IMR-90 (cell line): ENCODE data around the gene ENHO. TPM values are rescaled to one million over a fixed set of nuclear protein-coding genes. Genes with fewer than 3 reads are reported as not detected.

Experiments
- ATAC-seq: fragments of 200-7000 bp; cut with Tn5 transposase; 2 replicates; pipeline ENCODE4 v1.9.1; 2020; ENCODE audit warnings: low read depth, mild to moderate bottlenecking, moderate library complexity
- BruUV-seq: library from RNA; stranded (reverse); fragments of 400-500 nt; replicated peaks from 2 replicates; lab custom pipeline; 2021; lab: Mats Ljungman, UMichigan
- CTCF ChIA-PET: fragments of 300-600 bp; formaldehyde crosslinking; extraction: SDS; loops from one replicate; lab custom pipeline; 2021; ENCODE audit warnings: antibody characterized with exemption; lab: Yijun Ruan, JAX
- POLR2A ChIA-PET: fragments of 300-600 bp; sonication (Branson Sonifier 250); formaldehyde crosslinking; loops from one replicate; lab custom pipeline; 2022; ENCODE audit warnings: antibody characterized with exemption; ENCODE audit not compliant: unreplicated experiment; lab: Charles Lee
- DNase-seq: peaks from one replicate; pipeline ENCODE4 v3.0.0; 2013
- H2AFZ ChIP-seq: replicated peaks from 2 replicates; pipeline ENCODE3; 2013; ENCODE audit warnings: low read length, mild to moderate bottlenecking; ENCODE audit not compliant: poor library complexity
- H2AK5ac ChIP-seq: 2 replicates; pipeline ENCODE4 v1.6.1; 2013; ENCODE audit warnings: low read depth, low read length, inconsistent platforms
- H2AK9ac ChIP-seq: replicated peaks from 2 replicates; pipeline ENCODE3; 2013; ENCODE audit warnings: mild to moderate bottlenecking, low read depth, low read length, moderate library complexity; ENCODE audit not compliant: poor library complexity
- H2BK120ac ChIP-seq: 2 replicates; pipeline ENCODE4 v1.6.1; 2013; ENCODE audit warnings: low read depth, low read length, inconsistent platforms
- H2BK15ac ChIP-seq: 3 replicates; pipeline ENCODE4 v1.6.1; 2013; ENCODE audit warnings: low read depth, low read length, inconsistent platforms
- H2BK20ac ChIP-seq: 2 replicates; pipeline ENCODE4 v1.6.1; 2013; ENCODE audit warnings: low read depth, mild to moderate bottlenecking, inconsistent platforms, low read length, moderate library complexity
- H2BK5ac ChIP-seq: 2 replicates; pipeline ENCODE4 v1.6.1; 2013; ENCODE audit warnings: mild to moderate bottlenecking, low read depth, low read length, inconsistent platforms; ENCODE audit not compliant: poor library complexity, severe bottlenecking
- H3K14ac ChIP-seq: replicated peaks from 2 replicates; pipeline ENCODE4 v1.6.1; 2013; ENCODE audit warnings: low read depth, low read length, inconsistent platforms
- H3K18ac ChIP-seq: 2 replicates; pipeline ENCODE4 v1.6.1; 2013; ENCODE audit warnings: low read depth, low read length, control low read depth
- H3K23ac ChIP-seq: 2 replicates; pipeline ENCODE4 v1.6.1; 2013; ENCODE audit warnings: low read depth, low read length, inconsistent platforms
- H3K27ac ChIP-seq: 2 replicates; pipeline ENCODE4 v1.5.1; 2013; ENCODE audit warnings: mild to moderate bottlenecking, control low read depth, low read length; ENCODE audit not compliant: insufficient read depth
- H3K27me3 ChIP-seq: 2 replicates; pipeline ENCODE4 v1.6.1; 2013; ENCODE audit warnings: low read length; ENCODE audit not compliant: control insufficient read depth, insufficient read depth
- H3K36me3 ChIP-seq: 2 replicates; pipeline ENCODE4 v1.6.1; 2013; ENCODE audit warnings: low read length, mixed read lengths; ENCODE audit not compliant: control insufficient read depth, insufficient read depth
- H3K4ac ChIP-seq: 2 replicates; pipeline ENCODE4 v1.6.1; 2013; ENCODE audit warnings: low read depth, low read length, inconsistent platforms
- H3K4me1 ChIP-seq: 2 replicates; pipeline ENCODE4 v1.6.1; 2013; ENCODE audit warnings: low read length, mixed read lengths; ENCODE audit not compliant: control insufficient read depth, insufficient read depth
- H3K4me2 ChIP-seq: 2 replicates; pipeline ENCODE4 v1.6.1; 2013; ENCODE audit warnings: low read depth, mild to moderate bottlenecking, control low read depth, low read length, moderate library complexity
- H3K4me3 ChIP-seq: 2 replicates; pipeline ENCODE4 v1.5.1; 2013; ENCODE audit warnings: low read depth, mild to moderate bottlenecking, control low read depth, low read length, moderate library complexity; ENCODE audit not compliant: insufficient read depth
- H3K56ac ChIP-seq: 2 replicates; pipeline ENCODE4 v1.6.1; 2013; ENCODE audit warnings: low read length, inconsistent platforms; ENCODE audit not compliant: insufficient read depth; ENCODE audit errors: extremely low read depth
- H3K79me1 ChIP-seq, 2 experiments: 2 replicates each; pipeline ENCODE4 v1.6.1; 2013; ENCODE audit warnings: low read length in 2 of 2, inconsistent platforms in 1 of 2, low read depth in 1 of 2
- H3K9ac ChIP-seq: 2 replicates; pipeline ENCODE4 v1.6.1; 2013; ENCODE audit warnings: low read depth, low read length, control low read depth
- H3K9me1 ChIP-seq: 2 replicates; pipeline ENCODE4 v1.6.1; 2013; ENCODE audit warnings: low read length, inconsistent platforms; ENCODE audit not compliant: insufficient read depth
- H3K9me3 ChIP-seq: 2 replicates; pipeline ENCODE4 v1.6.1; 2013; ENCODE audit warnings: low read length; ENCODE audit not compliant: control insufficient read depth, insufficient read depth
- H4K20me1 ChIP-seq: 2 replicates; pipeline ENCODE4 v1.6.1; 2013; ENCODE audit warnings: low read length, inconsistent platforms; ENCODE audit not compliant: insufficient read depth
- H4K5ac ChIP-seq: 2 replicates; pipeline ENCODE4 v1.6.1; 2013; ENCODE audit warnings: mild to moderate bottlenecking, low read depth, low read length, control low read depth
- H4K8ac ChIP-seq, 2 experiments: 2 replicates each; pipeline ENCODE4 v1.6.1; 2013; ENCODE audit warnings: low read depth in 2 of 2, low read length in 2 of 2, control low read depth in 1 of 2, inconsistent platforms in 1 of 2
- H4K91ac ChIP-seq: 2 replicates; pipeline ENCODE4 v1.6.1; 2013; ENCODE audit warnings: low read depth, low read length, inconsistent platforms; ENCODE audit not compliant: insufficient read depth
- BHLHE40 ChIP-seq: fragments of 150-350 bp; IDR thresholded peaks from 2 replicates; pipeline ENCODE4 v1.6.1; 2016; ENCODE audit warnings: mild to moderate bottlenecking, low read depth, low read length
- CEBPB ChIP-seq: IDR thresholded peaks from 2 replicates; pipeline ENCODE4 v1.6.1; 2012; ENCODE audit warnings: low read depth, low read length, improper control_type of control experiment
- CHD1 ChIP-seq: IDR thresholded peaks from 2 replicates; pipeline ENCODE4 v1.6.1; 2012; ENCODE audit warnings: low read depth, low read length, improper control_type of control experiment
- FOS ChIP-seq: fragments of 150-350 bp; IDR thresholded peaks from 2 replicates; pipeline ENCODE4 v1.6.1; 2016; ENCODE audit warnings: low read depth, low read length
- MAFK ChIP-seq: IDR thresholded peaks from 2 replicates; pipeline ENCODE4 v1.6.1; 2012; ENCODE audit warnings: low read depth, low read length, improper control_type of control experiment
- MAZ ChIP-seq: IDR thresholded peaks from 2 replicates; pipeline ENCODE4 v1.6.1; 2012; ENCODE audit warnings: low read depth, mild to moderate bottlenecking, low read length, improper control_type of control experiment, moderate library complexity, borderline replicate concordance
- MXI1 ChIP-seq: IDR thresholded peaks from 2 replicates; pipeline ENCODE4 v1.6.1; 2012; ENCODE audit warnings: low read depth, mild to moderate bottlenecking, low read length, moderate library complexity, borderline replicate concordance
- NFE2L2 ChIP-seq: fragments of 150-350 bp; IDR thresholded peaks from 2 replicates; pipeline ENCODE4 v1.6.1; 2016; ENCODE audit warnings: low read depth, mild to moderate bottlenecking, low read length
- POLR2A ChIP-seq: IDR thresholded peaks from 2 replicates; pipeline ENCODE4 v1.6.1; 2012; ENCODE audit warnings: mild to moderate bottlenecking, low read depth, low read length
- RAD21 ChIP-seq: IDR thresholded peaks from 2 replicates; pipeline ENCODE4 v1.6.1; 2012; ENCODE audit warnings: low read length, improper control_type of control experiment
- RCOR1 ChIP-seq: IDR thresholded peaks from 2 replicates; pipeline ENCODE4 v1.6.1; 2012; ENCODE audit warnings: mild to moderate bottlenecking, low read length, improper control_type of control experiment; ENCODE audit not compliant: insufficient replicate concordance
- RFX5 ChIP-seq: IDR thresholded peaks from 2 replicates; pipeline ENCODE4 v1.8.0; 2012; ENCODE audit warnings: low read depth, mild to moderate bottlenecking, low read length, moderate library complexity
- SMC3 ChIP-seq: fragments of 150-350 bp; IDR thresholded peaks from 2 replicates; pipeline ENCODE4 v1.6.1; 2016; ENCODE audit warnings: low read depth, mild to moderate bottlenecking, antibody characterized with exemption, low read length, moderate library complexity
- WGBS, 2 experiments: methylation state at CpG; one replicate each; pipeline versions ENCODE4 v1.1.5 to v1.1.7; 2013; ENCODE audit warnings: missing lambda C conversion rate in 2 of 2; ENCODE audit not compliant: insufficient read length in 1 of 2; ENCODE audit errors: extremely low coverage in 2 of 2; 5-methylcytosine and 5-hydroxymethylcytosine counted together
- dilution Hi-C: fragments of 300-500 bp; cut with HindIII; formaldehyde crosslinking; loops from one replicate; pipeline ENCODE4 v1.14.3; 2018; ENCODE audit warnings: low sequenced_read_pairs; ENCODE audit not compliant: unreplicated experiment
- in situ Hi-C: fragments of 300-500 bp; cut with MboI; formaldehyde crosslinking; loops from 3 replicates; pipeline ENCODE4 v1.14.3; 2019; ENCODE audit warnings: low sequenced_read_pairs, inconsistent platforms, mixed read lengths
- intact Hi-C: fragments of 100-400 bp; cut with micrococcal nuclease; formaldehyde crosslinking; loops from 2 replicates; pipeline ENCODE4 v1.10.0; 2022
- polyA plus RNA-seq, 3 experiments: library from polyadenylated mRNA; depleted of rRNA; stranded (reverse); fragments of >200 nt; gene quantifications; 2 replicates each; pipeline ENCODE4 v1.2.3, GENCODE V29; 2012; ENCODE audit warnings: low replicate concordance in 1 of 3
- total RNA-seq: library from RNA; depleted of rRNA; stranded (reverse); fragments of >200 nt; gene quantifications from 2 replicates; pipeline ENCODE4 v1.2.3, GENCODE V29; 2012
- TF ChIP-seq, protein P1 (sequence below): conservative IDR thresholded peaks from 2 replicates; pipeline ENCODE4 v1.5.1; 2012; ENCODE audit warnings: mild to moderate bottlenecking, low read depth, low read length, improper control_type of control experiment
- TF ChIP-seq, protein P2 (sequence below): fragments of 150-350 bp; IDR thresholded peaks from 2 replicates; pipeline ENCODE4 v1.6.1; 2017; ENCODE audit warnings: mild to moderate bottlenecking, antibody characterized with exemption, low read length, low read depth
- TF ChIP-seq, protein P3 (sequence below): fragments of 150-350 bp; IDR thresholded peaks from 2 replicates; pipeline ENCODE4 v1.6.1; 2016; ENCODE audit warnings: low read depth, mild to moderate bottlenecking, low read length, moderate library complexity, borderline replicate concordance

Gene ENHO
- total and polyA plus RNA-seq, 2 of the 4 experiments (the other 2 are of a cell fraction), result not detected

DNA sequence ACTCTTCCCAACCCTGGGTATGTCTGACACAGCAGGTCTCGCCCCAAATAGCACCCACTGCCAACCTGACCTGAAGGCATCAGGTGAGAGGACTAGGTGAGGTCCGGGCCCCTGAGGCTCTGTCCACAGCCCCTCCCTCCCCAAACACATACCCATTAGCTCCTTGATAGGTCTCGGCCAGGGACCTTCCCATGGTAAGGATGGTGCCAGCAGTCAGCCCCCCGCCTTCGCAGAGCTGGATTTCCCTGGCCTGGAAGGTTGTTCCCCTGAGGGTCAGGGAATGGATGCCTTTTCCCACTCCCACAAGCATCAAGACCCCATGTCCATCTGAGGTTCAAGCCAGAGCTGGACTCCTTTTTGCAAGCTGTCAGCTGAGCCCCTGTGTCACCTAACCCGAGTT lies 2.7 kb downstream of the ENHO start:
- Histone ChIP-seq H3K18ac (no peak overlapping the region), H2BK20ac (no peak overlapping the region), H3K4ac (no peak overlapping the region), H3K79me1 (no peaks in the 10 kb centered on the region), H3K4me3 (no peak overlapping the region), H2AFZ (no peak overlapping the region), H2BK15ac (no peak overlapping the region), H3K23ac (no peak overlapping the region), H3K4me1 (no peaks in the 10 kb centered on the region), H4K8ac (no peak overlapping the region), H3K56ac (no peak overlapping the region), H4K20me1 (peaks cover 5% of the 10 kb centered on the region), H3K14ac (no peak overlapping the region), H3K27me3 (peaks cover 62% of the 10 kb centered on the region), H2BK5ac (no peak overlapping the region), H3K4me2 (no peak overlapping the region), H3K9me3 (no peaks in the 10 kb centered on the region), H4K91ac (no peak overlapping the region), H4K5ac (no peak overlapping the region), H2AK5ac (no peak overlapping the region), H3K27ac (no peak overlapping the region), H2AK9ac (no peak overlapping the region), H3K36me3 (no peaks in the 10 kb centered on the region), H3K9ac (no peak overlapping the region), H2BK120ac (no peak overlapping the region), H3K9me1 (no peaks in the 10 kb centered on the region)
- dilution Hi-C loops, result no loop called here
- TF ChIP-seq MAZ, result no peak
- no peak for TF ChIP-seq RAD21
- TF ChIP-seq BHLHE40, result no peak
- TF ChIP-seq CEBPB, result no peak
- TF ChIP-seq MXI1, result no peak
- TF ChIP-seq FOS, result no peak
- TF ChIP-seq CHD1, result no peak
- TF ChIP-seq RCOR1, result no peak
- no peak for TF ChIP-seq RFX5
- TF ChIP-seq POLR2A, result no peak
- TF ChIP-seq, protein P1, sequence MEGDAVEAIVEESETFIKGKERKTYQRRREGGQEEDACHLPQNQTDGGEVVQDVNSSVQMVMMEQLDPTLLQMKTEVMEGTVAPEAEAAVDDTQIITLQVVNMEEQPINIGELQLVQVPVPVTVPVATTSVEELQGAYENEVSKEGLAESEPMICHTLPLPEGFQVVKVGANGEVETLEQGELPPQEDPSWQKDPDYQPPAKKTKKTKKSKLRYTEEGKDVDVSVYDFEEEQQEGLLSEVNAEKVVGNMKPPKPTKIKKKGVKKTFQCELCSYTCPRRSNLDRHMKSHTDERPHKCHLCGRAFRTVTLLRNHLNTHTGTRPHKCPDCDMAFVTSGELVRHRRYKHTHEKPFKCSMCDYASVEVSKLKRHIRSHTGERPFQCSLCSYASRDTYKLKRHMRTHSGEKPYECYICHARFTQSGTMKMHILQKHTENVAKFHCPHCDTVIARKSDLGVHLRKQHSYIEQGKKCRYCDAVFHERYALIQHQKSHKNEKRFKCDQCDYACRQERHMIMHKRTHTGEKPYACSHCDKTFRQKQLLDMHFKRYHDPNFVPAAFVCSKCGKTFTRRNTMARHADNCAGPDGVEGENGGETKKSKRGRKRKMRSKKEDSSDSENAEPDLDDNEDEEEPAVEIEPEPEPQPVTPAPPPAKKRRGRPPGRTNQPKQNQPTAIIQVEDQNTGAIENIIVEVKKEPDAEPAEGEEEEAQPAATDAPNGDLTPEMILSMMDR, result no peak
- no peak for TF ChIP-seq NFE2L2
- no peak for TF ChIP-seq SMC3
- TF ChIP-seq, protein P2, sequence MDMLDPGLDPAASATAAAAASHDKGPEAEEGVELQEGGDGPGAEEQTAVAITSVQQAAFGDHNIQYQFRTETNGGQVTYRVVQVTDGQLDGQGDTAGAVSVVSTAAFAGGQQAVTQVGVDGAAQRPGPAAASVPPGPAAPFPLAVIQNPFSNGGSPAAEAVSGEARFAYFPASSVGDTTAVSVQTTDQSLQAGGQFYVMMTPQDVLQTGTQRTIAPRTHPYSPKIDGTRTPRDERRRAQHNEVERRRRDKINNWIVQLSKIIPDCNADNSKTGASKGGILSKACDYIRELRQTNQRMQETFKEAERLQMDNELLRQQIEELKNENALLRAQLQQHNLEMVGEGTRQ, result no peak
- TF ChIP-seq, protein P3, sequence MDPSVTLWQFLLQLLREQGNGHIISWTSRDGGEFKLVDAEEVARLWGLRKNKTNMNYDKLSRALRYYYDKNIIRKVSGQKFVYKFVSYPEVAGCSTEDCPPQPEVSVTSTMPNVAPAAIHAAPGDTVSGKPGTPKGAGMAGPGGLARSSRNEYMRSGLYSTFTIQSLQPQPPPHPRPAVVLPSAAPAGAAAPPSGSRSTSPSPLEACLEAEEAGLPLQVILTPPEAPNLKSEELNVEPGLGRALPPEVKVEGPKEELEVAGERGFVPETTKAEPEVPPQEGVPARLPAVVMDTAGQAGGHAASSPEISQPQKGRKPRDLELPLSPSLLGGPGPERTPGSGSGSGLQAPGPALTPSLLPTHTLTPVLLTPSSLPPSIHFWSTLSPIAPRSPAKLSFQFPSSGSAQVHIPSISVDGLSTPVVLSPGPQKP, result no peak
- no peak for TF ChIP-seq MAFK
- intact Hi-C loops, result no loop called here
- ChIA-PET POLR2A (no interaction called here), CTCF (no interaction called here)
- in situ Hi-C loops, result no loop called here
- WGBS, 2 experiments, result no CpG with 5 or more reads among the region's 6 CpGs
- ATAC-seq (no peak), DNase-seq (no peak)
- BruUV-seq, result no TSS peak
